Measurements from ENCODE around the gene GSTM5.
"Not testable (repeated sequence)": the region's sequence is repeated elsewhere in the genome, so short reads cannot be mapped to it uniquely, and the experiment has no call there.

Gene GSTM5

DNA sequence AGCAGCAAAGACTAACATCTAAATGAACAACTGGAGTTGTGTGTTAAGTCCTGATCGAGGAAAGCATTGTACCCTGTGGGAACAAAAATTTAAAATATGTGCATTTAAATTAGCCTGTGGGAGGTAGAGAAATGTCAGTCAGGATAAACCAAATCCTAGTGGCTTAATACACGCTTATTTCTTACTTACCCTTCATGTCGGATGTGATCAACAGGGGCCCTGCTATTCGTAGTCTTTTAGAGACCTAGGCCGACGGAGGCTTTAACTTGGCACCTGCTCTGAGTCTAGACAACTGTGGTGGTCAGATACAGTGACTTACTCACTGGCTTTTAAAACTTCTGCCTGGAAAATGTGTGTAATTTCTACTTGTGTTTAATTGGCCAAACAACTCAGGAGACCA lies 18.6 kb downstream of the GSTM5 start:
- TF ChIP-seq POLR2A (IDR thresholded peaks at IDR 0.05; ENCODE audit: low read depth, low read length) = no peak
- DNase-seq (ENCODE audit: insufficient read length, low spot score) = no peak

DNA sequence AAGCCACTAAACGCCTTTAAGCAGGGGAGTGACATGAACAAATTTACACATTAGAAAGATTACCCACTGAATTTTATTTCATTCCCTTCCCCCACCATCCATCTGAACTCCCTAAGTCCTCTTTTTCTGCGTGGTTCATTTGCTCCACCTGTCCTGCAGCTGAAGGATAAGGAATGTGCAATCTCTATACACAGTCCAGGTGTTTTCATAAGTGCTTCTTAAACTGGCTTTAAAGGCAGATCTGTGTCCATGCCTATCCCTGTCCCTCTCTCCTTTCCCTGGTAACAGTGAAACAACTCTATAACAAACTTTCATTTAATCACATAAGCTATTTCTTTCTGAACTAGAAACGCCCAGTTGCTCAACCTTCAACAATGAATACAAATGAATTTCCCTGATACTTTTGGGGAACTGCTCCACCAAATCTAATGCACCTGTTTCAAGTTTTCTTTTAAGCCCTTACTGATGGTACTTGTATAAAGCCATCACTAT lies 20.4 kb downstream of the GSTM5 start:
- no peak for FAIRE-seq
- TF ChIP-seq POLR2A (IDR thresholded peaks at IDR 0.05; ENCODE audit: low read depth, low read length) = no peak
- DNase-seq (ENCODE audit: insufficient read length, low spot score) = no peak

More for the DNA sequence above, 18.6 kb downstream of the GSTM5 start:
- FAIRE-seq = no peak

DNA sequence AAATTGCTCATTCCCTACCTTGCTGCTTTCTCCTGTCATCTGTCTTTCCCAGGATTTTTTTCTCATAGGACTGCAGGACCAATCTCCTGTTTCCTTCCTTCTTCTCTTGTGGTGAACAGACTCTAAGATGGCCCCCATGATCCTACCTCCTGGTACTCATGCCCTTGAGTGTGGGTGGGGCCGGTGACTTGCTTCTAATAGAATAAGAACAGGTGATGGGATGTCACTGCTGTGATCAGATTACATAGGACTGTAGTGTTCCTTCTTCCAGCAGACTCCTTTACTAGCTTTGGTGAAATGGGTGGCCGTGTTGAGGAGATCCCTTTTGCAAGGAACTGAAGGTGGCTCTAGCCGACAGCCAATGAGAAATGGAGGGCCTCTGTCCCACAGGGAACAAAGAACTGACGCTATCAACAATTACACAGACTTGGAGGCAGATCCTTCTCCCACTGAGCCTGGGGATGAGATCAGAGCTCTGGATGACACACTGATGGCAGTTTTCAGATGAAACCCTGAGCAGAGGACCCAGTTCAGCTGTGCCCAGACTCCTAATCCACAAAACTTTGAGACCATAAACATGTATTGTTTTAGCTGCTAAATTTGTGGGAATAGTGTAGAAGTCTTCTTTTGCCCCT lies 21.3 kb downstream of the GSTM5 start:
- TF ChIP-seq POLR2A (IDR thresholded peaks at IDR 0.05; ENCODE audit: low read depth, low read length) = no peak
- DNase-seq (ENCODE audit: insufficient read length, low spot score) = no peak
- no peak for FAIRE-seq

DNA sequence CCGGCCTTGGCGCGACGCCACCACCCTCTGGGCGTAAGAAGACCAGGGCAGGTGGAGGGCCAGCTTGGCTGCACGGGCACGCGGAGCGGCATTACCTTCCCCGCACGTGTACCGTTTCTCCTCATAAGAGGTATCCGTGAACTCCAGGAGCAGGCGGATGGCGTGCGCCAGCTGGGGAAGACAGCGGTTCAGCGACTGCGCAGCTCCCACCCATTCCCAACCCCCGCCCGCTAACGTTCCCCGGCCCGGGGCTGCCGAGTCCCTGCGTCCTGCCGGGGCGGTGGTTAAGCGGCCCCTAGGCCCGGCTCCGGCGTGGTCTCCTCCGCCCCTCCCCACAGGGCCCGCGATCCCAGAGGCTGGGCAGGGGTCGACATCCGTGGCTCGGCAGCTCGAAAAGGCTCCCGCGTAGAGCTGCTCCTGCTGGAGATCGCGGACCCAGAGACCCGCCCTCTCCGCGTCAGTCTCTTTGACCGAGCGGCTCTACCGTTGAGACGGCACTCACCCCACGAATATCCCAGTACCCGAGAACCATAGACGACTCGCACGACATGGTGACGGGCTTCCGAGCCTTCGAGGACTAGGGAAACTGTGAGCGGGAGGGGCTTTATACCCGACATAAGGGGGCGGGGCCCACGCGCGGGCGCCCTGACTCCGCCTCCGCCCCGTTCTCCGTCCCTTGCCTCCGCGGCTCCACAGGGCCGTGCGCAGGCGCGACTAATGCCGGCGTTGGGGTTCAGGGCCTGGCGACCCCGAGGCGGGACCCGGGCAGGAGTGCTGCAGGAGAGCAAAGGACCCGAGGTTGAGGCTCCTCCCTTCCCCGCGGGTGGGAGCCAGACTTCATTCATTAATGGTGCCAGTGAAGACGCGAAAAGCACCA lies 27.9 kb downstream of the GSTM5 start:
- peak; percentile 95 for TF ChIP-seq POLR2A (IDR thresholded peaks at IDR 0.05; ENCODE audit: low read depth, low read length)
- FAIRE-seq (no peak), DNase-seq (ENCODE audit: insufficient read length, low spot score) (peak; percentile 77)

DNA sequence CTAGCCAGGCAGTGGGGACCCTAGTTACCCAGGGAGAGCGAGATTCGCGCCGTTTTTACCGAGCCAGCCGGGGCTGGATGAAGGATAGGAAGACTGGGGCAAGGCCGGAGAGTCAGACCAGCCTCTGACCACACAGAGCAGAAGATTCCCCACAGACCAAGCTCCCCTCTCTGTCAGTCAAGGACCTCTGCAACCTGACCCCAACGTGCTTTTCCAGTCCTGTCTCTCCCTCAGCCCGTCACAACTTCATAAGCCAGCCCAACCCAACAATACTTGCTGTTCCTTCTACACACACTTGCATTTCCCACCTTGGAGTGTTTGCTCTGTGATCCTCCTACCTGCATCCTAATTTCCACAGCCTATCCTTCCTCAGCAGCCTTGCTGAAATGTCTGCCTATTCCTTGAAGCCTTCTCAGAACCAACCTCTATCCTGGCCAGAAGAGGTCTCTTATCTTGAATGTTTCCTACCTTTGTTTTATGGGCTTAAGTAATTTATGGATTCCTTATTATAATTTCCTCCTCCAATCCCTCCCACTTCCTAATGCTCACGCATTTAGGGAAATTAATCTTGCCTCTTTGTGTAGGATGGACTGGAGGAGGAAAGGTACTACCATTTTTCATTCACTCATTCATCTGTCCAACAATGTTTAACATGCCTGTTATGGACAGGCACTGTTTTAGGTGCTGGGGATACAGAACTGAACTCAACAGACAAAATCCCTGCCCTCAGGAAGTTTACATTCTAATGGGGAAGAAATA lies 28.7 kb downstream of the GSTM5 start, which contains the start of gene GSTM3:
Gene GSTM3, minus strand, starts transcription at position 424 of the 759 bp plus-strand sequence. CDS start 751 bp downstream, outside the sequence.
- FAIRE-seq = no peak
- TF ChIP-seq POLR2A (IDR thresholded peaks at IDR 0.05; ENCODE audit: low read depth, low read length) = no peak
- DNase-seq (ENCODE audit: insufficient read length, low spot score) = no peak

DNA sequence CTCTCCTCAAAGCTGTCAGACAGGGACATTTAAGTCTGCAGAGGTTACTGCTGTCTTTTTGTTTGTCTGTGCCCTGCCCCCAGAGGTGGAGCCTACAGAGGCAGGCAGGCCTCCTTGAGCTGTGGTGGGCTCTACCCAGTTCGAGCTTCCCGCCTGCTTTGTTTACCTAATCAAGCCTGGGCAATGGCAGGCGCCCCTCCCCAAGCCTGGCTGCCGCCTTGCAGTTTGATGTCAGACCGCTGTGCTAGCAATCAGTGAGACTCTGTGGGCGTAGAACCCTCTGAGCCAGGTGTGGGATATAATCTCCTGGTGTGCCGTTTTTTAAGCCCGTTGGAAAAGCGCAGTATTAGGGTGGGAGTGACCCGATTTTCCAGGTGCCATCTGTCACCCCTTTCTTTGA lies 36.3 kb downstream of the GSTM5 start:
- not testable (repeated sequence) for DNase-seq (ENCODE audit: insufficient read length, low spot score); FAIRE-seq

DNA sequence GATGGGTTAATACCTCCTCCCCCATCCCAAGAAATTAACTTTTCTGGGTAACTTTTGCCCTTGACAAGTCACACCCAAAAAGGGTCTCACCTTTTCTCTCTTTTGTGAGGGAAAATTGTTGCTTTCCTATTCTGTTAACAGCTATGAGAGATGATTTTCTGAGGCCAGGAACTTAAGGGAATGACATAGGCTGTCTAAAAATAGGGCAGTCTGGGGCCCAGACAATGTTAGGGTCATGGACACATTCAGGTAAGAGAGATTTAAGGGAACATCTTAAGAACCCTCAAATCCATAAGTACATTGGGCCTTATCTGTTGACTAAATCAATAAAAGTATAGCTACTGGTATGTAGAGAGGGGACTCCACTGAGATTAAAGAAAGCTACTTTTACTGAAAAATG lies 37.2 kb downstream of the GSTM5 start:
- FAIRE-seq (no peak), DNase-seq (ENCODE audit: insufficient read length, low spot score) (no peak)
- no peak for TF ChIP-seq POLR2A (IDR thresholded peaks at IDR 0.05; ENCODE audit: low read depth, low read length)

DNA sequence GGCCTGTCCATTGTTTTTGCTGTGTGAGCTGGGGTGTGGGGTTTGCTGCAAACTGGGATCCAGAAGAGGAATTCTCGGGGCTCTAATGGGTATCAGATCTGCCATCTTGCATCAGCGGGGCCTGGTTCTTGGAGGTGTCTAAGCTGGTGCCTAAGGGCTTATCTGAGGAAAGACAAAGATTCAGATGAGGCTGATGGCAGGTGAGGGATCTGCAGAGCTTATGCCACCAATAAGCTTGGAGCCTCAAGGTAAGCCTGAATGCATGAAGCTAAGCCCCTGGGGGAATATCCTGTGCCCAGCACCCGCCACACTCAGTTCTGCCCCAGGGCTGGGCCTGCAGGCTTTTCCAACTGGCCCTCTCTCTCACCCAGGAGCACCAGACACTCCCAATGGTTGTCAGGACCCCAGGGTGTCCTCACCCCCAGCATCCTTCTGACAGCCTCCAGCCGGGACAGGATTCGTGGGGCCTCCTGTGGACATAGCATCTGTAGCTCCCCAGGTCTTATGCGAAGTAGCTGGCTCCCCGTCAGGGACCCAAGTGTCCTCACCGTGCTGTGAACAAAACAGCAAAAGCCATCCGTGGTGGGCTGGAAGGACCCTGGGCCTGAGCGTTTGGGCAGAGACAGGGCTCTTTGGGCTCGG lies 38.3 kb downstream of the GSTM5 start:
- FAIRE-seq (no peak), DNase-seq (ENCODE audit: insufficient read length, low spot score) (no peak)
- no peak for TF ChIP-seq POLR2A (IDR thresholded peaks at IDR 0.05; ENCODE audit: low read depth, low read length)

DNA sequence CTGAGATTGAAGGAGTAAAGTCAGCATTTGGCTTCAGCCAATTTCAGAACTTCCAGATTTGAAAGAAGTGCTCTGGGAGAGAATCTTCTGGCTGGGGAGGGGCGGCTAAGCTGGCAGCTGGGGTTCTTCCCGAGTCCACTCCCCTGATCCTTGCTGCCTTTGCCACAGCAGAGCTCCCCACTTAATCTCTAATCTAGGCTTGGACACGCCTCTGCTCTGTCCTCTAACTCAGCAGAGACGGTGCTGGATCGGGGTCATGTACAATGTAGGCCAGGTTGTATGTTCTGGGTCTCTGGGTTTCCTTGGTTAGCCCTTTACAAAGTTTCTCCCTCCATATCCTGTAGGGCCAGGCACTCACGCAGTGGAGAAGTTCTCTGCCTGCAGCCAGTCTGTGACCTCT lies 38.9 kb downstream of the GSTM5 start:
- no peak for FAIRE-seq

DNA sequence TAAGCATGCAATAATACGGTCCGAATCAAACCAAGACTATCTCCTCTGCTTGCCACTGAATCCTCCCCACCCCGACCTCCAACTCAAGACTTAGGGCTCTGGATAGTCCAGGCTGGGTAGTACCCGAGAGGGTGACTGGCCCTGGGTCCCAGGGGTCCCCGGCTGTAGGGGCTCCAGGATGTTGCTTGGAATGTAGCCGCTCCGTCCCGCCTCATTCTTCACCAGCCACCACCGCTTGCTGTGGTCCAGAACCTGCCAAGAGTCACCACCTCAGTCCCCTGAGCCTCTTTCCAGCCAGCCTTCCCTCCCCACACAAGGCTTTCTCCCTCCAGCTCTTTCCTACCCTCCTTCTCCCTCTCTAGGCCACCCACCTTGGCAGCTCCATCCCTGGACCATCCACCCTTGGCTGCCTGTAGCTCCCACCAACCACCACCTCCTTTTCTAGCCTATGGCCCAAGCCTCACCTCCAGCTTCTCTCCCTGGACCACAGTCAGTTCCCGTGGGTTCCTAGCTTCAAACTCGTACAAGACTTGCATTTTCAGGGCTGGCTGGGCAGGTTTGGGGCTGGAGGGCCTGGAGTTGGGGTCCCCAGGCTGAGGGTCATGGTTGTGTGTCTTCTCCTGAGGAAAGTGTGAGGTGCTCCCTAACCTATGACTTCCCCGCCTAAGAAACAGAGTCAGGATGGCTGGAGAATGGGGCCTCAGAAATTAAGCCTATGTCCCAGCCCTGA lies 39.6 kb downstream of the GSTM5 start:
- TF ChIP-seq POLR2A (IDR thresholded peaks at IDR 0.05; ENCODE audit: low read depth, low read length) = no peak
- DNase-seq (ENCODE audit: insufficient read length, low spot score) (no peak), FAIRE-seq (no peak)

More for the DNA sequence above, 38.9 kb downstream of the GSTM5 start:
- no peak for DNase-seq (ENCODE audit: insufficient read length, low spot score)
- no peak for TF ChIP-seq POLR2A (IDR thresholded peaks at IDR 0.05; ENCODE audit: low read depth, low read length)

DNA sequence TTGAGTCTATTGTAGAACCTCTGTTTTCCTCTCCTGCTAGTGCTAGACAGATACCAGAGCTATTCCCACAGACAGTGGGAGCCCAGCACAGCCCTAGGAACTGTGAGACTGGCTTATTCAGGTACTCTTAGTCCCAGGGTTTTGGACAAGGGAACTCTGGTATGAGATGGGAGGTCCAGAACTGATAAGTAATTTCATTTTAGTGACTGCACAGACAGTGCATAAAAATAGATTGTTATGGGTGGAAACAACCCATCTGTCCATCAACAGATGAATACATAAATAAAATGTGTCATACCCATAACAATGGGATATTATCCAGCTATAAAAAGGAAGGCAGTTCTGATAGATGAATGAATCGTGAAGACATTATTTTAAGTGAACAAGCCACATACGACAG lies 42.7 kb downstream of the GSTM5 start:
- no peak for DNase-seq (ENCODE audit: insufficient read length, low spot score)
- FAIRE-seq = no peak
- no peak for TF ChIP-seq POLR2A (IDR thresholded peaks at IDR 0.05; ENCODE audit: low read depth, low read length)

DNA sequence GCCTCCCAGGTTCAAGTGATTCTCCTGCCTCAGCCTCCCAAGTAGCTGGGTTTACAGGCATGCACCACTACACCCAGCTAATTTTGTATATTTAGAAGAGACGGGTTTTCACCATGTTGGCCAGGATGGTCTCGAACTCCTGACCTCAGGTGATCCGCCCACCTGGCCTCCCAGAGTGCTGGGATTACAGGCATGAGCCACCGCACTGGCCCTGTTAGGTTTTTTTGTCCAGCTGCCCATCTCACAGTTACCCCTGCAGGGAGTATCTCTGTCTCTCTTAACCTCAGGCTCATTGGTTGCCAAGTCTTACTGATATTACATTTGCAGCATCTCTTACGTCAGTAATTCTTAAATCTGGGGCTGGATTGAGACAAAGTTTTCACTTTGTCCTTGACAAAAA lies 44.3 kb downstream of the GSTM5 start:
- not testable (repeated sequence) for DNase-seq (ENCODE audit: insufficient read length, low spot score); FAIRE-seq

Measured in H54 (cell line).